IMR-90 (cell line): Measurements from ENCODE around the gene ATP9B. TPM values are rescaled to one million over a fixed set of nuclear protein-coding genes. Genes with fewer than 3 reads are reported as not detected.

Experiments
- ATAC-seq: fragments of 200-7000 bp; cut with Tn5 transposase; 2 replicates; pipeline ENCODE4 v1.9.1; 2020; ENCODE audit warnings: low read depth, mild to moderate bottlenecking, moderate library complexity
- Bru-seq: library from RNA; stranded (reverse); fragments of 400-500 nt; gene quantifications from one replicate; lab custom pipeline; 2021; lab: Mats Ljungman, UMichigan
- BruChase-seq, 2 experiments: library from RNA; stranded (reverse); fragments of 400-500 nt; gene quantifications; one replicate each; lab custom pipeline; 2021; lab: Mats Ljungman, UMichigan
- BruUV-seq: library from RNA; stranded (reverse); fragments of 400-500 nt; replicated peaks from 2 replicates; lab custom pipeline; 2021; lab: Mats Ljungman, UMichigan
- CTCF ChIA-PET: fragments of 300-600 bp; formaldehyde crosslinking; extraction: SDS; loops from one replicate; lab custom pipeline; 2021; ENCODE audit warnings: antibody characterized with exemption; lab: Yijun Ruan, JAX
- POLR2A ChIA-PET: fragments of 300-600 bp; sonication (Branson Sonifier 250); formaldehyde crosslinking; loops from one replicate; lab custom pipeline; 2022; ENCODE audit warnings: antibody characterized with exemption; ENCODE audit not compliant: unreplicated experiment; lab: Charles Lee
- DNase-seq: peaks from one replicate; pipeline ENCODE4 v3.0.0; 2013
- H2AFZ ChIP-seq: replicated peaks from 2 replicates; pipeline ENCODE3; 2013; ENCODE audit warnings: low read length, mild to moderate bottlenecking; ENCODE audit not compliant: poor library complexity
- H2AK5ac ChIP-seq: 2 replicates; pipeline ENCODE4 v1.6.1; 2013; ENCODE audit warnings: low read depth, low read length, inconsistent platforms
- H2AK9ac ChIP-seq: replicated peaks from 2 replicates; pipeline ENCODE3; 2013; ENCODE audit warnings: mild to moderate bottlenecking, low read depth, low read length, moderate library complexity; ENCODE audit not compliant: poor library complexity
- H2BK120ac ChIP-seq: 2 replicates; pipeline ENCODE4 v1.6.1; 2013; ENCODE audit warnings: low read depth, low read length, inconsistent platforms
- H2BK15ac ChIP-seq: 3 replicates; pipeline ENCODE4 v1.6.1; 2013; ENCODE audit warnings: low read depth, low read length, inconsistent platforms
- H2BK20ac ChIP-seq: 2 replicates; pipeline ENCODE4 v1.6.1; 2013; ENCODE audit warnings: low read depth, mild to moderate bottlenecking, inconsistent platforms, low read length, moderate library complexity
- H2BK5ac ChIP-seq: 2 replicates; pipeline ENCODE4 v1.6.1; 2013; ENCODE audit warnings: mild to moderate bottlenecking, low read depth, low read length, inconsistent platforms; ENCODE audit not compliant: poor library complexity, severe bottlenecking
- H3K14ac ChIP-seq: replicated peaks from 2 replicates; pipeline ENCODE4 v1.6.1; 2013; ENCODE audit warnings: low read depth, low read length, inconsistent platforms
- H3K18ac ChIP-seq: 2 replicates; pipeline ENCODE4 v1.6.1; 2013; ENCODE audit warnings: low read depth, low read length, control low read depth
- H3K23ac ChIP-seq: 2 replicates; pipeline ENCODE4 v1.6.1; 2013; ENCODE audit warnings: low read depth, low read length, inconsistent platforms
- H3K27ac ChIP-seq: 2 replicates; pipeline ENCODE4 v1.5.1; 2013; ENCODE audit warnings: mild to moderate bottlenecking, control low read depth, low read length; ENCODE audit not compliant: insufficient read depth
- H3K27me3 ChIP-seq: 2 replicates; pipeline ENCODE4 v1.6.1; 2013; ENCODE audit warnings: low read length; ENCODE audit not compliant: control insufficient read depth, insufficient read depth
- H3K36me3 ChIP-seq: 2 replicates; pipeline ENCODE4 v1.6.1; 2013; ENCODE audit warnings: low read length, mixed read lengths; ENCODE audit not compliant: control insufficient read depth, insufficient read depth
- H3K4ac ChIP-seq: 2 replicates; pipeline ENCODE4 v1.6.1; 2013; ENCODE audit warnings: low read depth, low read length, inconsistent platforms
- H3K4me1 ChIP-seq: 2 replicates; pipeline ENCODE4 v1.6.1; 2013; ENCODE audit warnings: low read length, mixed read lengths; ENCODE audit not compliant: control insufficient read depth, insufficient read depth
- H3K4me2 ChIP-seq: 2 replicates; pipeline ENCODE4 v1.6.1; 2013; ENCODE audit warnings: low read depth, mild to moderate bottlenecking, control low read depth, low read length, moderate library complexity
- H3K4me3 ChIP-seq: 2 replicates; pipeline ENCODE4 v1.5.1; 2013; ENCODE audit warnings: low read depth, mild to moderate bottlenecking, control low read depth, low read length, moderate library complexity; ENCODE audit not compliant: insufficient read depth
- H3K56ac ChIP-seq: 2 replicates; pipeline ENCODE4 v1.6.1; 2013; ENCODE audit warnings: low read length, inconsistent platforms; ENCODE audit not compliant: insufficient read depth; ENCODE audit errors: extremely low read depth
- H3K79me1 ChIP-seq, 2 experiments: 2 replicates each; pipeline ENCODE4 v1.6.1; 2013; ENCODE audit warnings: low read length in 2 of 2, inconsistent platforms in 1 of 2, low read depth in 1 of 2
- H3K9ac ChIP-seq: 2 replicates; pipeline ENCODE4 v1.6.1; 2013; ENCODE audit warnings: low read depth, low read length, control low read depth
- H3K9me1 ChIP-seq: 2 replicates; pipeline ENCODE4 v1.6.1; 2013; ENCODE audit warnings: low read length, inconsistent platforms; ENCODE audit not compliant: insufficient read depth
- H3K9me3 ChIP-seq: 2 replicates; pipeline ENCODE4 v1.6.1; 2013; ENCODE audit warnings: low read length; ENCODE audit not compliant: control insufficient read depth, insufficient read depth
- H4K20me1 ChIP-seq: 2 replicates; pipeline ENCODE4 v1.6.1; 2013; ENCODE audit warnings: low read length, inconsistent platforms; ENCODE audit not compliant: insufficient read depth
- H4K5ac ChIP-seq: 2 replicates; pipeline ENCODE4 v1.6.1; 2013; ENCODE audit warnings: mild to moderate bottlenecking, low read depth, low read length, control low read depth
- H4K8ac ChIP-seq, 2 experiments: 2 replicates each; pipeline ENCODE4 v1.6.1; 2013; ENCODE audit warnings: low read depth in 2 of 2, low read length in 2 of 2, control low read depth in 1 of 2, inconsistent platforms in 1 of 2
- H4K91ac ChIP-seq: 2 replicates; pipeline ENCODE4 v1.6.1; 2013; ENCODE audit warnings: low read depth, low read length, inconsistent platforms; ENCODE audit not compliant: insufficient read depth
- CHD1 ChIP-seq: IDR thresholded peaks from 2 replicates; pipeline ENCODE4 v1.6.1; 2012; ENCODE audit warnings: low read depth, low read length, improper control_type of control experiment
- MAZ ChIP-seq: IDR thresholded peaks from 2 replicates; pipeline ENCODE4 v1.6.1; 2012; ENCODE audit warnings: low read depth, mild to moderate bottlenecking, low read length, improper control_type of control experiment, moderate library complexity, borderline replicate concordance
- NFE2L2 ChIP-seq: fragments of 150-350 bp; IDR thresholded peaks from 2 replicates; pipeline ENCODE4 v1.6.1; 2016; ENCODE audit warnings: low read depth, mild to moderate bottlenecking, low read length
- POLR2A ChIP-seq: IDR thresholded peaks from 2 replicates; pipeline ENCODE4 v1.6.1; 2012; ENCODE audit warnings: mild to moderate bottlenecking, low read depth, low read length
- WGBS, 2 experiments: methylation state at CpG; one replicate each; pipeline versions ENCODE4 v1.1.5 to v1.1.7; 2013; ENCODE audit warnings: missing lambda C conversion rate in 2 of 2; ENCODE audit not compliant: insufficient read length in 1 of 2; ENCODE audit errors: extremely low coverage in 2 of 2; 5-methylcytosine and 5-hydroxymethylcytosine counted together
- dilution Hi-C: fragments of 300-500 bp; cut with HindIII; formaldehyde crosslinking; loops from one replicate; pipeline ENCODE4 v1.14.3; 2018; ENCODE audit warnings: low sequenced_read_pairs; ENCODE audit not compliant: unreplicated experiment
- in situ Hi-C: fragments of 300-500 bp; cut with MboI; formaldehyde crosslinking; loops from 3 replicates; pipeline ENCODE4 v1.14.3; 2019; ENCODE audit warnings: low sequenced_read_pairs, inconsistent platforms, mixed read lengths
- intact Hi-C: fragments of 100-400 bp; cut with micrococcal nuclease; formaldehyde crosslinking; loops from 2 replicates; pipeline ENCODE4 v1.10.0; 2022
- long read RNA-seq: library from polyadenylated mRNA; unstranded; transcript quantifications from one replicate; pipeline ENCODE4 v2.0.0, GENCODE V29; 2021; ENCODE audit not compliant: unreplicated experiment
- polyA plus RNA-seq, 3 experiments: library from polyadenylated mRNA; depleted of rRNA; stranded (reverse); fragments of >200 nt; gene quantifications; 2 replicates each; pipeline ENCODE4 v1.2.3, GENCODE V29; 2012; ENCODE audit warnings: low replicate concordance in 1 of 3
- total RNA-seq: library from RNA; depleted of rRNA; stranded (reverse); fragments of >200 nt; gene quantifications from 2 replicates; pipeline ENCODE4 v1.2.3, GENCODE V29; 2012; rRNA removed
- TF ChIP-seq, protein P1 (sequence below): fragments of 150-350 bp; IDR thresholded peaks from 2 replicates; pipeline ENCODE4 v1.6.1; 2017; ENCODE audit warnings: mild to moderate bottlenecking, antibody characterized with exemption, low read length, low read depth
- TF ChIP-seq, protein P2 (sequence below): conservative IDR thresholded peaks from 2 replicates; pipeline ENCODE4 v1.5.1; 2012; ENCODE audit warnings: mild to moderate bottlenecking, low read depth, low read length, improper control_type of control experiment

Gene ATP9B, protein sequence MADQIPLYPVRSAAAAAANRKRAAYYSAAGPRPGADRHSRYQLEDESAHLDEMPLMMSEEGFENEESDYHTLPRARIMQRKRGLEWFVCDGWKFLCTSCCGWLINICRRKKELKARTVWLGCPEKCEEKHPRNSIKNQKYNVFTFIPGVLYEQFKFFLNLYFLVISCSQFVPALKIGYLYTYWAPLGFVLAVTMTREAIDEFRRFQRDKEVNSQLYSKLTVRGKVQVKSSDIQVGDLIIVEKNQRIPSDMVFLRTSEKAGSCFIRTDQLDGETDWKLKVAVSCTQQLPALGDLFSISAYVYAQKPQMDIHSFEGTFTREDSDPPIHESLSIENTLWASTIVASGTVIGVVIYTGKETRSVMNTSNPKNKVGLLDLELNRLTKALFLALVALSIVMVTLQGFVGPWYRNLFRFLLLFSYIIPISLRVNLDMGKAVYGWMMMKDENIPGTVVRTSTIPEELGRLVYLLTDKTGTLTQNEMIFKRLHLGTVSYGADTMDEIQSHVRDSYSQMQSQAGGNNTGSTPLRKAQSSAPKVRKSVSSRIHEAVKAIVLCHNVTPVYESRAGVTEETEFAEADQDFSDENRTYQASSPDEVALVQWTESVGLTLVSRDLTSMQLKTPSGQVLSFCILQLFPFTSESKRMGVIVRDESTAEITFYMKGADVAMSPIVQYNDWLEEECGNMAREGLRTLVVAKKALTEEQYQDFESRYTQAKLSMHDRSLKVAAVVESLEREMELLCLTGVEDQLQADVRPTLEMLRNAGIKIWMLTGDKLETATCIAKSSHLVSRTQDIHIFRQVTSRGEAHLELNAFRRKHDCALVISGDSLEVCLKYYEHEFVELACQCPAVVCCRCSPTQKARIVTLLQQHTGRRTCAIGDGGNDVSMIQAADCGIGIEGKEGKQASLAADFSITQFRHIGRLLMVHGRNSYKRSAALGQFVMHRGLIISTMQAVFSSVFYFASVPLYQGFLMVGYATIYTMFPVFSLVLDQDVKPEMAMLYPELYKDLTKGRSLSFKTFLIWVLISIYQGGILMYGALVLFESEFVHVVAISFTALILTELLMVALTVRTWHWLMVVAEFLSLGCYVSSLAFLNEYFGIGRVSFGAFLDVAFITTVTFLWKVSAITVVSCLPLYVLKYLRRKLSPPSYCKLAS
- total RNA-seq (11.5 and 14.4 TPM in 2 replicates), polyA plus RNA-seq (2012; rRNA removed) (9.8 and 11.0 TPM in 2 replicates), Bru-seq, nascent RNA (percentile 71 among the genes with signal in this experiment), BruChase-seq, experiment 1, labeled RNA remaining after a 6-hour chase (percentile 61 among the genes with signal in this experiment), BruChase-seq, experiment 2, labeled RNA remaining after a 2-hour chase (percentile 63 among the genes with signal in this experiment)
- 4.8 and 10.4 TPM in 2 replicates for polyA plus RNA-seq (2012; cell fraction: cytosol; rRNA removed)
- 21.6 and 24.1 TPM in 2 replicates for polyA plus RNA-seq (2012; cell fraction: nucleus; rRNA removed; ENCODE audit: low replicate concordance)
- long read RNA-seq, full-length matches to known transcripts = 7 of 18 reads
- long read RNA-seq, partial matches to known transcripts = 7 of 18 reads
- long read RNA-seq, other reads (novel, unspliced or antisense) = 4 of 18 reads

DNA sequence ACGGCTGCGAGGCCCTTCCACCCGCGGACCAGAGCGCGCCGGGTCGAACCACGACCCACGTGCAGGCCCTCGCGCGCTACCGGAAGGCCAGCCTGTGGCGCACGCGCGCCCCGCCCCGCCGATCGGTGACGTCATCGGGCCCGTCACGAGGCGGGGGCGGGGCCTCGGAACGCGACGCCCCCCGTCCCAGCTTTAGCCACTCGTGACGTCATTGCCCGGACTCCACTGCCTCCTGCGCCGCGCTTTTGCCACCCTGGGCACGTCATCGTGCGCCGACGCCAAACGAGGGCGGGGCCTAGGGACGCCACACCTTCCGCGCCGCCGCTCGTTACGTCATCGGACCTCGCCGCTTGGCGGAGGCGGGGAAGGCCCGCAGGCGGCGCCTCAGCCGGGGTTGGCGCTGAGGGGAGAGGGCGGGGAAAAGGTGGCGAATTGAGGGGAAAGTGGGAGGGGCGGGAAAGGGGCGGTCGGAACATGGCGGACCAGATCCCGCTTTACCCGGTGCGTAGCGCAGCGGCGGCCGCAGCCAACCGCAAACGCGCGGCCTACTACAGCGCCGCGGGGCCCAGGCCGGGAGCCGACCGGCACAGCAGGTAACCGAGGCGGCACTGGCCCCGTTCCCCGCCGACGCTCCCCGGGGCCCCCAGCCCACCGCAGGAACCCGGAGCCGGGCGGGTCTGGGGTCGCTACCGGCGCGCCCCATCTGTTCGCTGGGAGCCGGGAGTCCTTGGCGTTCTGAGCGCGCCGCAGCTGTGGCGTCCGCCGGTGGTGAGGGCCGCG lies at the start of gene ATP9B:
ATP9B (plus strand) TSS at position 458 of the 780 bp plus-strand sequence; CDS start at position 475, 17 bp downstream.
- H3K4me2 ChIP-seq = peak within 1 kb of the TSS; percentile 87
- peak within 1 kb of the TSS; percentile 99; the same call in 1 of the 2 replicates for H3K23ac ChIP-seq
- peaks cover 12 to 14% of the 10 kb centered on the region in 2 experiments for H3K79me1 ChIP-seq
- peak within 1 kb of the TSS; percentile 46 for H3K4ac ChIP-seq
- WGBS, 2 experiments = 0% methylated on average over 43 of the region's 112 CpGs; no CpG with 5 or more reads in 1 of the 2 experiments
- peak within 1 kb of the TSS; percentile 61 for H3K56ac ChIP-seq
- H2AK9ac ChIP-seq = peak within 1 kb of the TSS; percentile 33
- intact Hi-C loops = loop anchor here (1.0 kb wide), 1 partner anchor 177 kb away; no protein-coding TSS in a partner anchor
- H2BK15ac ChIP-seq = no peak within 1 kb of the TSS
- H3K27ac ChIP-seq = peak within 1 kb of the TSS; percentile 54
- no peak within 1 kb of the TSS for H2BK5ac ChIP-seq
- no peak within 1 kb of the TSS for H2BK120ac ChIP-seq
- H4K5ac ChIP-seq = peak within 1 kb of the TSS; percentile 90
- no peak within 1 kb of the TSS for H2BK20ac ChIP-seq
- H3K14ac ChIP-seq = peak within 1 kb of the TSS; percentile 92; the same call in 1 of the 2 replicates
- H3K9me3 ChIP-seq = peaks cover 2% of the 10 kb centered on the region; the same call in 1 of the 2 replicates
- peak; percentile 97 for DNase-seq
- in situ Hi-C loops = no loop called here
- no peaks in the 10 kb centered on the region for H3K27me3 ChIP-seq
- H4K91ac ChIP-seq = peak within 1 kb of the TSS; percentile 14
- peak within 1 kb of the TSS; percentile 95 for H2AFZ ChIP-seq
- H4K20me1 ChIP-seq = peaks cover 1% of the 10 kb centered on the region
- H3K9me1 ChIP-seq = 0 out of 2 replicates have a peak, but pooled peaks cover 5% of the 10 kb centered on the region
- no peak within 1 kb of the TSS for H2AK5ac ChIP-seq
- CTCF ChIA-PET = no interaction called here
- H3K9ac ChIP-seq = peak within 1 kb of the TSS; percentile 91
- dilution Hi-C loops = no loop called here
- peak within 1 kb of the TSS; percentile 89 to 91 for H4K8ac ChIP-seq
- H3K36me3 ChIP-seq = no peaks in the 10 kb centered on the region
- peak; percentile 95 for ATAC-seq
- no TSS peak for BruUV-seq
- POLR2A ChIA-PET = no interaction called here
- H3K4me3 ChIP-seq = peak within 1 kb of the TSS; percentile 94
- H3K4me1 ChIP-seq = no peaks in the 10 kb centered on the region; the same call in 1 of the 2 replicates
- no peak within 1 kb of the TSS; the same call in 1 of the 2 replicates for H3K18ac ChIP-seq
- TF ChIP-seq, protein P1, sequence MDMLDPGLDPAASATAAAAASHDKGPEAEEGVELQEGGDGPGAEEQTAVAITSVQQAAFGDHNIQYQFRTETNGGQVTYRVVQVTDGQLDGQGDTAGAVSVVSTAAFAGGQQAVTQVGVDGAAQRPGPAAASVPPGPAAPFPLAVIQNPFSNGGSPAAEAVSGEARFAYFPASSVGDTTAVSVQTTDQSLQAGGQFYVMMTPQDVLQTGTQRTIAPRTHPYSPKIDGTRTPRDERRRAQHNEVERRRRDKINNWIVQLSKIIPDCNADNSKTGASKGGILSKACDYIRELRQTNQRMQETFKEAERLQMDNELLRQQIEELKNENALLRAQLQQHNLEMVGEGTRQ = peak; percentile 88
- TF ChIP-seq, protein P2, sequence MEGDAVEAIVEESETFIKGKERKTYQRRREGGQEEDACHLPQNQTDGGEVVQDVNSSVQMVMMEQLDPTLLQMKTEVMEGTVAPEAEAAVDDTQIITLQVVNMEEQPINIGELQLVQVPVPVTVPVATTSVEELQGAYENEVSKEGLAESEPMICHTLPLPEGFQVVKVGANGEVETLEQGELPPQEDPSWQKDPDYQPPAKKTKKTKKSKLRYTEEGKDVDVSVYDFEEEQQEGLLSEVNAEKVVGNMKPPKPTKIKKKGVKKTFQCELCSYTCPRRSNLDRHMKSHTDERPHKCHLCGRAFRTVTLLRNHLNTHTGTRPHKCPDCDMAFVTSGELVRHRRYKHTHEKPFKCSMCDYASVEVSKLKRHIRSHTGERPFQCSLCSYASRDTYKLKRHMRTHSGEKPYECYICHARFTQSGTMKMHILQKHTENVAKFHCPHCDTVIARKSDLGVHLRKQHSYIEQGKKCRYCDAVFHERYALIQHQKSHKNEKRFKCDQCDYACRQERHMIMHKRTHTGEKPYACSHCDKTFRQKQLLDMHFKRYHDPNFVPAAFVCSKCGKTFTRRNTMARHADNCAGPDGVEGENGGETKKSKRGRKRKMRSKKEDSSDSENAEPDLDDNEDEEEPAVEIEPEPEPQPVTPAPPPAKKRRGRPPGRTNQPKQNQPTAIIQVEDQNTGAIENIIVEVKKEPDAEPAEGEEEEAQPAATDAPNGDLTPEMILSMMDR = no peak; the same call in 1 of the 2 replicates
- TF ChIP-seq MAZ = peak; percentile 90
- no peak for TF ChIP-seq NFE2L2
- TF ChIP-seq POLR2A = peak; percentile 82
- no peak for TF ChIP-seq CHD1
